IMR-90 (cell line): ENCODE data around the gene APP. TPM values are rescaled to one million over a fixed set of nuclear protein-coding genes. Genes with fewer than 3 reads are reported as not detected.

ENCODE experiments used
- ATAC-seq: fragments of 200-7000 bp; cut with Tn5 transposase; 2 replicates; pipeline ENCODE4 v1.9.1; 2020; ENCODE audit warnings: low read depth, mild to moderate bottlenecking, moderate library complexity
- BruUV-seq: library from RNA; stranded (reverse); fragments of 400-500 nt; replicated peaks from 2 replicates; lab custom pipeline; 2021; lab: Mats Ljungman, UMichigan
- CTCF ChIA-PET: fragments of 300-600 bp; formaldehyde crosslinking; extraction: SDS; loops from one replicate; lab custom pipeline; 2021; ENCODE audit warnings: antibody characterized with exemption; lab: Yijun Ruan, JAX
- POLR2A ChIA-PET: fragments of 300-600 bp; sonication (Branson Sonifier 250); formaldehyde crosslinking; loops from one replicate; lab custom pipeline; 2022; ENCODE audit warnings: antibody characterized with exemption; ENCODE audit not compliant: unreplicated experiment; lab: Charles Lee
- DNase-seq: peaks from one replicate; pipeline ENCODE4 v3.0.0; 2013
- H2AFZ ChIP-seq: replicated peaks from 2 replicates; pipeline ENCODE3; 2013; ENCODE audit warnings: low read length, mild to moderate bottlenecking; ENCODE audit not compliant: poor library complexity
- H2AK5ac ChIP-seq: 2 replicates; pipeline ENCODE4 v1.6.1; 2013; ENCODE audit warnings: low read depth, low read length, inconsistent platforms
- H2AK9ac ChIP-seq: replicated peaks from 2 replicates; pipeline ENCODE3; 2013; ENCODE audit warnings: mild to moderate bottlenecking, low read depth, low read length, moderate library complexity; ENCODE audit not compliant: poor library complexity
- H2BK120ac ChIP-seq: 2 replicates; pipeline ENCODE4 v1.6.1; 2013; ENCODE audit warnings: low read depth, low read length, inconsistent platforms
- H2BK15ac ChIP-seq: 3 replicates; pipeline ENCODE4 v1.6.1; 2013; ENCODE audit warnings: low read depth, low read length, inconsistent platforms
- H2BK20ac ChIP-seq: 2 replicates; pipeline ENCODE4 v1.6.1; 2013; ENCODE audit warnings: low read depth, mild to moderate bottlenecking, inconsistent platforms, low read length, moderate library complexity
- H2BK5ac ChIP-seq: 2 replicates; pipeline ENCODE4 v1.6.1; 2013; ENCODE audit warnings: mild to moderate bottlenecking, low read depth, low read length, inconsistent platforms; ENCODE audit not compliant: poor library complexity, severe bottlenecking
- H3K14ac ChIP-seq: replicated peaks from 2 replicates; pipeline ENCODE4 v1.6.1; 2013; ENCODE audit warnings: low read depth, low read length, inconsistent platforms
- H3K18ac ChIP-seq: 2 replicates; pipeline ENCODE4 v1.6.1; 2013; ENCODE audit warnings: low read depth, low read length, control low read depth
- H3K23ac ChIP-seq: 2 replicates; pipeline ENCODE4 v1.6.1; 2013; ENCODE audit warnings: low read depth, low read length, inconsistent platforms
- H3K27ac ChIP-seq: 2 replicates; pipeline ENCODE4 v1.5.1; 2013; ENCODE audit warnings: mild to moderate bottlenecking, control low read depth, low read length; ENCODE audit not compliant: insufficient read depth
- H3K27me3 ChIP-seq: 2 replicates; pipeline ENCODE4 v1.6.1; 2013; ENCODE audit warnings: low read length; ENCODE audit not compliant: control insufficient read depth, insufficient read depth
- H3K36me3 ChIP-seq: 2 replicates; pipeline ENCODE4 v1.6.1; 2013; ENCODE audit warnings: low read length, mixed read lengths; ENCODE audit not compliant: control insufficient read depth, insufficient read depth
- H3K4ac ChIP-seq: 2 replicates; pipeline ENCODE4 v1.6.1; 2013; ENCODE audit warnings: low read depth, low read length, inconsistent platforms
- H3K4me1 ChIP-seq: 2 replicates; pipeline ENCODE4 v1.6.1; 2013; ENCODE audit warnings: low read length, mixed read lengths; ENCODE audit not compliant: control insufficient read depth, insufficient read depth
- H3K4me2 ChIP-seq: 2 replicates; pipeline ENCODE4 v1.6.1; 2013; ENCODE audit warnings: low read depth, mild to moderate bottlenecking, control low read depth, low read length, moderate library complexity
- H3K4me3 ChIP-seq: 2 replicates; pipeline ENCODE4 v1.5.1; 2013; ENCODE audit warnings: low read depth, mild to moderate bottlenecking, control low read depth, low read length, moderate library complexity; ENCODE audit not compliant: insufficient read depth
- H3K56ac ChIP-seq: 2 replicates; pipeline ENCODE4 v1.6.1; 2013; ENCODE audit warnings: low read length, inconsistent platforms; ENCODE audit not compliant: insufficient read depth; ENCODE audit errors: extremely low read depth
- H3K79me1 ChIP-seq, 2 experiments: 2 replicates each; pipeline ENCODE4 v1.6.1; 2013; ENCODE audit warnings: low read length in 2 of 2, inconsistent platforms in 1 of 2, low read depth in 1 of 2
- H3K9ac ChIP-seq: 2 replicates; pipeline ENCODE4 v1.6.1; 2013; ENCODE audit warnings: low read depth, low read length, control low read depth
- H3K9me1 ChIP-seq: 2 replicates; pipeline ENCODE4 v1.6.1; 2013; ENCODE audit warnings: low read length, inconsistent platforms; ENCODE audit not compliant: insufficient read depth
- H3K9me3 ChIP-seq: 2 replicates; pipeline ENCODE4 v1.6.1; 2013; ENCODE audit warnings: low read length; ENCODE audit not compliant: control insufficient read depth, insufficient read depth
- H4K20me1 ChIP-seq: 2 replicates; pipeline ENCODE4 v1.6.1; 2013; ENCODE audit warnings: low read length, inconsistent platforms; ENCODE audit not compliant: insufficient read depth
- H4K5ac ChIP-seq: 2 replicates; pipeline ENCODE4 v1.6.1; 2013; ENCODE audit warnings: mild to moderate bottlenecking, low read depth, low read length, control low read depth
- H4K8ac ChIP-seq, 2 experiments: 2 replicates each; pipeline ENCODE4 v1.6.1; 2013; ENCODE audit warnings: low read depth in 2 of 2, low read length in 2 of 2, control low read depth in 1 of 2, inconsistent platforms in 1 of 2
- H4K91ac ChIP-seq: 2 replicates; pipeline ENCODE4 v1.6.1; 2013; ENCODE audit warnings: low read depth, low read length, inconsistent platforms; ENCODE audit not compliant: insufficient read depth
- BHLHE40 ChIP-seq: fragments of 150-350 bp; IDR thresholded peaks from 2 replicates; pipeline ENCODE4 v1.6.1; 2016; ENCODE audit warnings: mild to moderate bottlenecking, low read depth, low read length
- CEBPB ChIP-seq: IDR thresholded peaks from 2 replicates; pipeline ENCODE4 v1.6.1; 2012; ENCODE audit warnings: low read depth, low read length, improper control_type of control experiment
- CHD1 ChIP-seq: IDR thresholded peaks from 2 replicates; pipeline ENCODE4 v1.6.1; 2012; ENCODE audit warnings: low read depth, low read length, improper control_type of control experiment
- CTCF ChIP-seq: conservative IDR thresholded peaks from 2 replicates; pipeline ENCODE4 v1.5.1; 2012; ENCODE audit warnings: mild to moderate bottlenecking, low read depth, low read length, improper control_type of control experiment
- ELK1 ChIP-seq: fragments of 150-350 bp; IDR thresholded peaks from 2 replicates; pipeline ENCODE4 v1.6.1; 2016; ENCODE audit warnings: low read depth, mild to moderate bottlenecking, low read length, moderate library complexity, borderline replicate concordance
- FOS ChIP-seq: fragments of 150-350 bp; IDR thresholded peaks from 2 replicates; pipeline ENCODE4 v1.6.1; 2016; ENCODE audit warnings: low read depth, low read length
- MAFK ChIP-seq: IDR thresholded peaks from 2 replicates; pipeline ENCODE4 v1.6.1; 2012; ENCODE audit warnings: low read depth, low read length, improper control_type of control experiment
- MAZ ChIP-seq: IDR thresholded peaks from 2 replicates; pipeline ENCODE4 v1.6.1; 2012; ENCODE audit warnings: low read depth, mild to moderate bottlenecking, low read length, improper control_type of control experiment, moderate library complexity, borderline replicate concordance
- MXI1 ChIP-seq: IDR thresholded peaks from 2 replicates; pipeline ENCODE4 v1.6.1; 2012; ENCODE audit warnings: low read depth, mild to moderate bottlenecking, low read length, moderate library complexity, borderline replicate concordance
- NFE2L2 ChIP-seq: fragments of 150-350 bp; IDR thresholded peaks from 2 replicates; pipeline ENCODE4 v1.6.1; 2016; ENCODE audit warnings: low read depth, mild to moderate bottlenecking, low read length
- POLR2A ChIP-seq: IDR thresholded peaks from 2 replicates; pipeline ENCODE4 v1.6.1; 2012; ENCODE audit warnings: mild to moderate bottlenecking, low read depth, low read length
- RAD21 ChIP-seq: IDR thresholded peaks from 2 replicates; pipeline ENCODE4 v1.6.1; 2012; ENCODE audit warnings: low read length, improper control_type of control experiment
- RCOR1 ChIP-seq: IDR thresholded peaks from 2 replicates; pipeline ENCODE4 v1.6.1; 2012; ENCODE audit warnings: mild to moderate bottlenecking, low read length, improper control_type of control experiment; ENCODE audit not compliant: insufficient replicate concordance
- RFX5 ChIP-seq: IDR thresholded peaks from 2 replicates; pipeline ENCODE4 v1.8.0; 2012; ENCODE audit warnings: low read depth, mild to moderate bottlenecking, low read length, moderate library complexity
- SMC3 ChIP-seq: fragments of 150-350 bp; IDR thresholded peaks from 2 replicates; pipeline ENCODE4 v1.6.1; 2016; ENCODE audit warnings: low read depth, mild to moderate bottlenecking, antibody characterized with exemption, low read length, moderate library complexity
- USF2 ChIP-seq: fragments of 150-350 bp; IDR thresholded peaks from 2 replicates; pipeline ENCODE4 v1.6.1; 2017; ENCODE audit warnings: mild to moderate bottlenecking, antibody characterized with exemption, low read length, low read depth
- WGBS, 2 experiments: methylation state at CpG; one replicate each; pipeline versions ENCODE4 v1.1.5 to v1.1.7; 2013; ENCODE audit warnings: missing lambda C conversion rate in 2 of 2; ENCODE audit not compliant: insufficient read length in 1 of 2; ENCODE audit errors: extremely low coverage in 2 of 2; 5-methylcytosine and 5-hydroxymethylcytosine counted together
- dilution Hi-C: fragments of 300-500 bp; cut with HindIII; formaldehyde crosslinking; loops from one replicate; pipeline ENCODE4 v1.14.3; 2018; ENCODE audit warnings: low sequenced_read_pairs; ENCODE audit not compliant: unreplicated experiment
- in situ Hi-C: fragments of 300-500 bp; cut with MboI; formaldehyde crosslinking; loops from 3 replicates; pipeline ENCODE4 v1.14.3; 2019; ENCODE audit warnings: low sequenced_read_pairs, inconsistent platforms, mixed read lengths
- intact Hi-C: fragments of 100-400 bp; cut with micrococcal nuclease; formaldehyde crosslinking; loops from 2 replicates; pipeline ENCODE4 v1.10.0; 2022
- polyA plus RNA-seq, 3 experiments: library from polyadenylated mRNA; depleted of rRNA; stranded (reverse); fragments of >200 nt; gene quantifications; 2 replicates each; pipeline ENCODE4 v1.2.3, GENCODE V29; 2012; ENCODE audit warnings: low replicate concordance in 1 of 3
- total RNA-seq: library from RNA; depleted of rRNA; stranded (reverse); fragments of >200 nt; gene quantifications from 2 replicates; pipeline ENCODE4 v1.2.3, GENCODE V29; 2012

APP gene
- total and polyA plus RNA-seq, 2 of the 4 experiments (the other 2 are of a cell fraction), result 191 to 530 TPM

- no peak overlapping the region for H2AFZ ChIP-seq
- no peak overlapping the region for H3K14ac ChIP-seq
- no TSS peak for BruUV-seq
- no peaks in the 10 kb centered on the region for H3K9me1 ChIP-seq
- no CpG with 5 or more reads among the region's 4 CpGs for WGBS, 2 experiments
- no peak overlapping the region for H3K4me3 ChIP-seq
- no peak overlapping the region for H2AK5ac ChIP-seq
- DNase-seq (no peak), ATAC-seq (no peak)
- no peak overlapping the region for H3K18ac ChIP-seq
- no peak overlapping the region for H3K56ac ChIP-seq
- ChIA-PET CTCF (no interaction called here), POLR2A (no interaction called here)
- in situ Hi-C loops (no loop called here), dilution Hi-C loops (no loop called here), intact Hi-C loops (no loop called here)
- no peaks in the 10 kb centered on the region for H3K27me3 ChIP-seq
- peaks cover 5% of the 10 kb centered on the region; the same call in 1 of the 2 replicates for H3K4me1 ChIP-seq
- no peak overlapping the region for H3K23ac ChIP-seq
- H3K79me1 ChIP-seq, result peaks cover 9 to 15% of the 10 kb centered on the region in 2 experiments; a peak in 2 of 4 replicates
- H4K91ac ChIP-seq, result no peak overlapping the region
- peak overlapping the region; percentile 27; the same call in 1 of the 2 replicates for H3K4me2 ChIP-seq
- no peak overlapping the region for H4K8ac ChIP-seq
- peaks cover 13% of the 10 kb centered on the region for H3K36me3 ChIP-seq
- no peak overlapping the region for H3K27ac ChIP-seq
- no peak overlapping the region for H2BK5ac ChIP-seq
- H2BK120ac ChIP-seq, result no peak overlapping the region
- H2BK15ac ChIP-seq, result no peak overlapping the region
- H3K9me3 ChIP-seq, result peaks cover 2% of the 10 kb centered on the region; the same call in 1 of the 2 replicates
- no peak overlapping the region for H3K4ac ChIP-seq
- H4K20me1 ChIP-seq, result no peaks in the 10 kb centered on the region
- no peak overlapping the region for H4K5ac ChIP-seq
- no peak overlapping the region for H2AK9ac ChIP-seq
- no peak for TF ChIP-seq SMC3
- TF ChIP-seq RCOR1, result no peak
- no peak for TF ChIP-seq RAD21
- no peak for TF ChIP-seq BHLHE40
- no peak for TF ChIP-seq RFX5
- no peak for TF ChIP-seq MAFK
- TF ChIP-seq POLR2A, result no peak
- TF ChIP-seq NFE2L2, result no peak
- TF ChIP-seq FOS, result no peak
- no peak for TF ChIP-seq USF2
- TF ChIP-seq CTCF, result no peak
- no peak for TF ChIP-seq CHD1
- TF ChIP-seq ELK1, result no peak
- no peak for TF ChIP-seq MXI1
- TF ChIP-seq MAZ, result no peak
- no peak for TF ChIP-seq CEBPB
- H3K9ac ChIP-seq, result no peak overlapping the region
- H2BK20ac ChIP-seq, result no peak overlapping the region
Measured at GRCh38 chr21:25967901-25968438, 202.6 kb downstream of the APP start.
